GM13976 (cell line): ENCODE measurements around the gene NEURL3.
A peak's percentile ranks its signal among the peaks of the same experiment; 100 is the strongest.

ENCODE experiments used
- DNase-seq: peaks from one replicate; pipeline ENCODE4 v3.0.0; 2012; ENCODE audit warnings: low spot score
- in situ Hi-C: fragments of 300-500 bp; cut with MboI; formaldehyde crosslinking; loops from one replicate; pipeline ENCODE4 v1.12.0; 2022; ENCODE audit warnings: low sequenced_read_pairs, mixed read lengths, inconsistent platforms; ENCODE audit not compliant: unreplicated experiment
- TF ChIP-seq, protein P1 (sequence below): IDR thresholded peaks from 2 replicates; pipeline ENCODE4 v1.5.1; 2012; ENCODE audit warnings: borderline replicate concordance, mild to moderate bottlenecking; ENCODE audit not compliant: insufficient read depth; ENCODE audit errors: extremely low read depth, missing control alignments, control extremely low read depth

Gene NEURL3

DNA sequence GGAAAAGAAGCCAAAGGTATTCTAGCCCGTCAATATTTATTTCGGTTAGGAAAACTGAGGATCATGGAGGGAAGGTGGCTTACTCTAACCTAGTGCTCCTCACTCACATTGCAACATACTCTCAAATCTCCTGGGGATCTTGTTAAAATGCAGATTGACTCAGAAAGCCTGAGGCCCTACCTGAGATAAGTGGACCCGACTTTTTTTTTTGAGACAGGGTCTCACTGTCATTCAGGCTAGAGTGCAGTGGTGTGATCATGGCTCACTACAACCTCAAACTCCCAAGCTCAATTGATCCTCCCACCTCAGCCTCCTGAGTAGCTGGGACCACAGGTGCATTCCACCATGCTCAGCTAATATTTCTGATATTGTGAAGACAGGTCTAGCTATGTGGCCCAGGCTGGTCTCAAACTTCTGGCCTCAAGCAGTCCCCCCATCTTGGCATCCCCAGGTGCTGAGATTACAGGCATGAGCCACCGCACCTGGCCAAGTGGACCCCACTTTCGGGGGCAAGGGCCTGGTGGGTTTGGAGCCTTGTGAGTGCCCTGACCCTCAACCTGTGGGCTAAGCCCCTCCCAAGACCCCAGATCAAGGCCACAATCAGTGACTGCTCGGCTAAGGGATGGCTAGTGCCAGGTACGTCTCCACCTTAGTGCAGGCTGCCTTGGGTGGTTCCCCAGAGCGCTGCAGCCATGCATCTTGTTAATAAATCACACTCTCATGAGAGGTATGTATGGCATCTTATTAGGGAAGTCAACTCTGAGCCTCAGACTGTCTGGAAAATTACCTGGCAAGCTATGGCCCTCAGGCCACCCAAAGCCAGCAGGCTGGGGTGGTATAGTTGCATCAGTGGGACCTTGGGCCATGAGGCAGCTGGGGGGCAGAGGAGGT lies 1.1 kb upstream of the NEURL3 start:
- no peak for DNase-seq
- in situ Hi-C loops = loop anchor here (25.0 kb wide), 1 partner anchor 494 kb away; no protein-coding TSS in a partner anchor
- TF ChIP-seq, protein P1, sequence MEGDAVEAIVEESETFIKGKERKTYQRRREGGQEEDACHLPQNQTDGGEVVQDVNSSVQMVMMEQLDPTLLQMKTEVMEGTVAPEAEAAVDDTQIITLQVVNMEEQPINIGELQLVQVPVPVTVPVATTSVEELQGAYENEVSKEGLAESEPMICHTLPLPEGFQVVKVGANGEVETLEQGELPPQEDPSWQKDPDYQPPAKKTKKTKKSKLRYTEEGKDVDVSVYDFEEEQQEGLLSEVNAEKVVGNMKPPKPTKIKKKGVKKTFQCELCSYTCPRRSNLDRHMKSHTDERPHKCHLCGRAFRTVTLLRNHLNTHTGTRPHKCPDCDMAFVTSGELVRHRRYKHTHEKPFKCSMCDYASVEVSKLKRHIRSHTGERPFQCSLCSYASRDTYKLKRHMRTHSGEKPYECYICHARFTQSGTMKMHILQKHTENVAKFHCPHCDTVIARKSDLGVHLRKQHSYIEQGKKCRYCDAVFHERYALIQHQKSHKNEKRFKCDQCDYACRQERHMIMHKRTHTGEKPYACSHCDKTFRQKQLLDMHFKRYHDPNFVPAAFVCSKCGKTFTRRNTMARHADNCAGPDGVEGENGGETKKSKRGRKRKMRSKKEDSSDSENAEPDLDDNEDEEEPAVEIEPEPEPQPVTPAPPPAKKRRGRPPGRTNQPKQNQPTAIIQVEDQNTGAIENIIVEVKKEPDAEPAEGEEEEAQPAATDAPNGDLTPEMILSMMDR = no peak

DNA sequence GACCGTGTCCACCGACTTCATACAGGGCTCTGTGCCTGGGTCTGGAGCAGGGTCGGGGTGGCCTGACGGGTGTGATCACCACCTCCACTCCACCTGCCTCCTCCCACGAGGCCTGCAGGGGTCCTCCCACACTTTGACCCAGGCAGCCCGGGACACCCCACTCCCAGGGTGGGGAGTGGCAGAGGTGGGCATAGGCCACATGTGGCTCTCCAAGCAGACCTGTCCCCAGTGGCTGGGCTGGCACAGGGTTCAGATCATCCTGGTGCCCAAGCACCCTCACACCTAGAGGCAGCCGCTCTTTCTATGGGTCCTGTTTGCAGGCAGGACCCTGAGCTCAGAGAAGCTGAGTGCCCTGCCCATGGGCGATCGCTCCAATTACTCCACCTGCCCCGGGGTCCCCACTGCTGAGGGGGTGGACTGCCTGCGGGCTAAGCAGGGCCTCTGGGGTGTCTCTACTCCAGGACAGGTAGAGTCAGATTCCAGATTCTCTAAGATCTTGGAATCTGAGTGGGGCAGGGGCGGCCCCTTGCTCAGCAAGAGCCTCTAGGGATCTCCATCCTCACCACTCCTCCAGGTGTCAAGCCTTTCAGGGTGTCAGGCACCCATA lies 1.4 kb downstream of the NEURL3 start:
- DNase-seq = peak; percentile 16
- TF ChIP-seq, protein P1 = no peak
- in situ Hi-C loops = loop anchor here (25.0 kb wide), 1 partner anchor 491 kb away; no protein-coding TSS in a partner anchor

DNA sequence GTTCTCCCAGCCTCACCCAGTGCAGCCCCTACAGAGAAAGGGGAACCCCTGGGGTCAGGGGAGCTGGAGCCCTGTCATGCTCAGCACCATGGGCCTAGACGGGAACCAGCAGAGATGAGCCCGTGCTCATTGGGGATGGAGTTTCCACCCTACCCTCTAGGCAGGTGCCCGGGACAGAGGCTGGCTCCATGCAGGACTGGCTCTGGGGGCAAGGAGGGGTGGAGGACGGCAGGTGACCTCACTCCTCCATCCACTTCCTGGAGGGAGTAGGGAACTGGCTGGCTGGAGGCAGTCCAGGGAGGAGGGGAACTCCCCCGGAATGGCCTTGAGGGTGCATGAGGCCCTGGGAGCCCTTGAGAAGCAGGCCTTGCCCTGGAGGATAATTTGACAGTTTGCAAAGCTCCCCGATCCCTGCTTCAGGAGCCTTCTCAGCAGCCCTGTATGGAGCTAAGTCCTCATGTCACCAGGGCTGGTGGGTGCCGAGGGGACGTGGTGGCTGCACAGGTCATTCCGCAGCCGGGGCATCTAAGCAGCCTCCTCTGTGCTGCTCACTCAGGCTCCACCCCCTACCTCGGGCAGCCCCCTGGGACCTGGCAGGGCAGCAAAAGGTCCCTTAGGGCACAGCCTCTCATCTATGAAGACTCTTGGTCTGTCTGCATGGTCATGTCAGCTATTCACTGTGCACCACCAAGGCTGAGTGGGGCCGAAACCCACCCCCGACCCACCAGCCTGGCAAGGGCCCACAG lies 2.1 kb downstream of the NEURL3 start:
- TF ChIP-seq, protein P1 = no peak
- peak; percentile 29 for DNase-seq
- in situ Hi-C loops = loop anchor here (25.0 kb wide), 1 partner anchor 491 kb away; no protein-coding TSS in a partner anchor

DNA sequence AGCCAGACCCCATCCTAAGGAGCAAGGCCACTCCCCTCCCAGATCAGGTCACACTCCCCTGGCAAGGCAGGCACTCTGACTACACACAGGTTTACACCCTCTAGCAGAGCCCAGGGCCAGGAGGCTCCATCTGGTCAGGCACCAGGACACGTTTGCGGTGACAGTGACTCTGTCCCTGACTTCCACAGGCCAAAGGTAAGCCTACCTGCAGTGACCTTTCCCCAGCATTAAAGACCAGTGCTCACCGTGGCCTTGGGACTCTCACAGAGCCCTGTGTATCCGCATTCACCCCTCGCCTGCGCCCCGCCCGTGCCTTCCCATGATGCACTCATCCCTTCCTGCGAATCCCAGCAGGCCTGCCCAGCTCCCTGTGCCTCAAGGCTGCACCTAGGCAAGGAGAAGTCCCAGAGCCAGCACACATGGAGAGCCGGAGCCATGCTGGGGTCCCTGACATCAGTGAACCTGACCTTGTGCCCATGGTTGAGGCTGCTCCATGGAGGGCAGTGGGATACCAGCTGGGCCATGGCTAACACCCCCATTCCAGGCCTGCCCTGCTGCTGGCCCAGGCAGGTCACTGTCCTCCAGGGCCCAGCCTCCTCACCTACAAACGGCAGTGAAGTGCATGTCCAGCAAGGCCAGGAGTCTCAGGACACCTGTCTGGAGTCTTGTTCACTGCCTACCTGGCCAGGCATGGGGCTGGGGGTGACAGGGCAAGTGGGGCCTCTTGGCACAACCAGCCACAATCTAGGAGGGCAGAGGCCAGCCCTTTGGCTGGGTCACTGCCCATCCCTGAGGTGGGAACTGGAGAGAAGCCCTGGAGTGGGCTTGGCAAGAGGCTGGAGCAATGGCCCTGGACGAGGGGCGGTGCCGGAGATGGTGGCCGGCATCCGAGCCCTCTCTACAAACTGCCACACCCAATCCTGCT lies 3.0 kb downstream of the NEURL3 start:
- DNase-seq = peak; percentile 17
- in situ Hi-C loops = loop anchor here (25.0 kb wide), 1 partner anchor 490 kb away; no protein-coding TSS in a partner anchor
- TF ChIP-seq, protein P1 = no peak

DNA sequence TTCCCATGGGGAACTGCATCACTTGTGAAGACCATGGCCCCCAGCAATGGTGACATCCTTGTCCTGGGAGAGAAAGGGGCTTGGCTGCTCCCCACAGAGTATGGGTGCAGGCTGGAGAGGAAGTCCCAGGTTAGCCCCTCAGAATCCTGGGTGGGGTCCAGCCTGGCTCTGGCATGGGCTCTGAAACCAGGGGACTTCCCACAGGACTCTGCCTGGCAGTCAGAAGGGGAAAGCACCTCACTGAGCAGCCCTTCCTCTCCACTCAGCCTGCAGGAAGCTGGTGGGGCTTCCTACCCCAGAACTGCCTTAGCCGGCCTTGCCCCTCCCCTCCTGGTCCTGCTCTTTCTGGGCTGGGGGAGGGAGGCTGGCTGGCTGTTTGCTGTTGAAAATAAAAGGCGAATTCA lies 3.7 kb downstream of the NEURL3 start:
- in situ Hi-C loops = loop anchor here (25.0 kb wide), 1 partner anchor 489 kb away; no protein-coding TSS in a partner anchor
- DNase-seq = peak; percentile 52
- TF ChIP-seq, protein P1 = no peak
